Upper lobe of left lung (tissue), 6 donors: ENCODE results near the gene COX7A1. TPM values are rescaled to one million over a fixed set of nuclear protein-coding genes. Genes with fewer than 3 reads are reported as not detected.

Source experiments
- ATAC-seq, 2 donors: fragments of 200-7000 bp; cut with Tn5 transposase; one replicate each; pipeline ENCODE4 v1.9.1; 2022; ENCODE audit warnings: mild to moderate bottlenecking in 2 of 2, moderate library complexity in 2 of 2; ENCODE audit not compliant: low FRiP score in 2 of 2
- DNase-seq, 2 donors: peaks; one replicate each; pipeline ENCODE4 v3.0.0-alpha.2; 2019 to 2020
- H3K27ac ChIP-seq, 4 donors: fragments of 200-600 bp; sonication (generic); one replicate each; pipeline ENCODE4 v1.5.1; 2016 to 2019
- H3K27me3 ChIP-seq, 4 donors: fragments of 200-600 bp; sonication (generic); one replicate each; pipeline ENCODE4 v1.5.1; 2017 to 2019
- H3K36me3 ChIP-seq, 4 donors: fragments of 200-600 bp; sonication (generic); one replicate each; pipeline ENCODE4 v1.5.1; 2016 to 2019
- H3K4me1 ChIP-seq, 4 donors: fragments of 200-600 bp; sonication (generic); one replicate each; pipeline ENCODE4 v1.5.1; 2018 to 2019
- H3K4me3 ChIP-seq, 4 donors: fragments of 200-600 bp; sonication (generic); one replicate each; pipeline ENCODE4 v1.5.1; 2017 to 2019; ENCODE audit warnings: mild to moderate bottlenecking in 2 of 4, moderate library complexity in 1 of 4
- H3K9me3 ChIP-seq, 4 donors: fragments of 200-600 bp; sonication (generic); one replicate each; pipeline ENCODE4 v1.5.1; 2018 to 2019
- CTCF ChIP-seq, 6 experiments: fragments of 450-650 bp in 4 of 6; fragments of 200-600 bp in 2 of 6; sonication (generic) in 2 of 6; IDR thresholded peaks; one replicate each; pipeline ENCODE4 v1.5.1; 2016 to 2019; ENCODE audit warnings: antibody characterized with exemption in 6 of 6
- EP300 ChIP-seq, 4 donors: sonication (generic); formaldehyde crosslinking; IDR thresholded peaks; one replicate each; pipeline ENCODE4 v1.5.1; 2017; ENCODE audit warnings: antibody characterized with exemption in 4 of 4, control low read depth in 2 of 4
- POLR2A ChIP-seq, 4 donors: fragments of 450-650 bp; IDR thresholded peaks; one replicate each; pipeline ENCODE4 v1.5.1; 2016 to 2017; ENCODE audit warnings: antibody characterized with exemption in 4 of 4, mild to moderate bottlenecking in 2 of 4
- POLR2AphosphoS5 ChIP-seq, 2 donors: sonication (generic); formaldehyde crosslinking; IDR thresholded peaks; one replicate each; pipeline ENCODE4 v1.5.1; 2017; ENCODE audit warnings: antibody characterized with exemption in 2 of 2
- WGBS, 2 donors: methylation state at CpG; one replicate each; pipeline ENCODE4 v1.1.5; 2017 to 2018; 5-methylcytosine and 5-hydroxymethylcytosine counted together
- total RNA-seq, 6 donors: library from RNA; depleted of rRNA in 4 of 6; stranded (reverse); fragments of >200 nt in 4 of 6; gene quantifications; one replicate each; pipeline versions ENCODE4 v1.1.0 to v1.2.1, GENCODE V29; 2016 to 2021
- donor health status: DM: no; HTN: no; CAD: no; lungs with moderate emphysema.
- donor health status: DM: no; HTN: yes; CAD: no; lungs with severe emphysema.

COX7A1 gene
- total RNA-seq, 6 donors from 2014 or later: 12.4 to 95.1 (median 24.0) TPM; not detected in 1

GRCh38 chr19:36125557-36125956 is 26.7 kb downstream of the COX7A1 start:
- peaks cover 15 to 24% (median 20%) of the 10 kb centered on the region in 4 donors for H3K4me1 ChIP-seq
- peaks cover 6 to 54% (median 40%) of the 10 kb centered on the region in 4 donors for H3K36me3 ChIP-seq
- H3K27me3 ChIP-seq: no peaks in the 10 kb centered on the region
- no peaks in the 10 kb centered on the region for H3K9me3 ChIP-seq
- no peak for TF ChIP-seq CTCF (IDR thresholded peaks at IDR 0.05)
- TF ChIP-seq EP300 (IDR thresholded peaks at IDR 0.05): no peak
- no peak for TF ChIP-seq POLR2AphosphoS5 (IDR thresholded peaks at IDR 0.05)
- TF ChIP-seq POLR2A (IDR thresholded peaks at IDR 0.05): no peak
- WGBS, 2 donors: 77 to 83% methylated on average over 9 of the region's 9 CpGs
- DNase-seq (no peak), ATAC-seq (no peak)
- H3K27ac ChIP-seq: no peak overlapping the region
- no peak overlapping the region for H3K4me3 ChIP-seq

GRCh38 chr19:36121486-36122124 is 30.6 kb downstream of the COX7A1 start:
- H3K27ac ChIP-seq: no peak overlapping the region
- WGBS, 2 donors: 81 to 84% methylated on average over 36 to 43 of the region's 49 CpGs
- peaks cover 0 to 8% (median 5%) of the 10 kb centered on the region in 4 donors for H3K4me1 ChIP-seq
- no peaks in the 10 kb centered on the region for H3K27me3 ChIP-seq
- TF ChIP-seq CTCF (IDR thresholded peaks at IDR 0.05) (no peak), POLR2AphosphoS5 (IDR thresholded peaks at IDR 0.05) (no peak), POLR2A (IDR thresholded peaks at IDR 0.05) (no peak), EP300 (IDR thresholded peaks at IDR 0.05) (no peak)
- ATAC-seq (peak in 1 of 2 donors; percentile 7), DNase-seq (peak in 1 of 2 donors; percentile 77)
- H3K36me3 ChIP-seq: peaks cover 9 to 92% (median 52%) of the 10 kb centered on the region in 4 donors
- H3K4me3 ChIP-seq: no peak overlapping the region
- no peaks in the 10 kb centered on the region for H3K9me3 ChIP-seq

- peaks cover 4 to 14% (median 11%) of the 10 kb centered on the region in 4 donors for H3K4me1 ChIP-seq
- peak in 1 of 2 donors; percentile 7 for ATAC-seq
- no peak for TF ChIP-seq CTCF (IDR thresholded peaks at IDR 0.05)
- no peak for TF ChIP-seq POLR2AphosphoS5 (IDR thresholded peaks at IDR 0.05)
- TF ChIP-seq POLR2A (IDR thresholded peaks at IDR 0.05): no peak
- no peak for TF ChIP-seq EP300 (IDR thresholded peaks at IDR 0.05)
- H3K4me3 ChIP-seq: no peak overlapping the region
- H3K36me3 ChIP-seq: peaks cover 9 to 94% (median 51%) of the 10 kb centered on the region in 4 donors
- DNase-seq: peak in 1 of 2 donors; percentile 57
- no peak overlapping the region for H3K27ac ChIP-seq
- no peaks in the 10 kb centered on the region for H3K27me3 ChIP-seq
- 93 to 94% methylated on average over 18 of the region's 18 CpGs for WGBS, 2 donors
- H3K9me3 ChIP-seq: no peaks in the 10 kb centered on the region
Measured at GRCh38 chr19:36120984-36121358, 31.3 kb downstream of the COX7A1 start.

GRCh38 chr19:36120092-36120983 is 31.9 kb downstream of the COX7A1 start:
- WGBS, 2 donors: 92 to 93% methylated on average over 24 to 26 of the region's 26 CpGs

More at GRCh38 chr19:36120092-36120983, 31.9 kb downstream of the COX7A1 start:
- Histone ChIP-seq H3K4me3 (no peak overlapping the region), H3K9me3 (no peaks in the 10 kb centered on the region), H3K27me3 (no peaks in the 10 kb centered on the region), H3K4me1 (peaks cover 7 to 17% (median 14%) of the 10 kb centered on the region in 4 donors), H3K27ac (no peak overlapping the region), H3K36me3 (peaks cover 4 to 88% (median 45%) of the 10 kb centered on the region in 4 donors)
- no peak for ATAC-seq
- TF ChIP-seq POLR2A (IDR thresholded peaks at IDR 0.05): no peak
- TF ChIP-seq CTCF (IDR thresholded peaks at IDR 0.05): no peak
- no peak for TF ChIP-seq EP300 (IDR thresholded peaks at IDR 0.05)
- TF ChIP-seq POLR2AphosphoS5 (IDR thresholded peaks at IDR 0.05): no peak
- peak in 1 of 2 donors; percentile 58 for DNase-seq
